ENCODE results near the gene MYO10. TPM values are rescaled to one million over a fixed set of nuclear protein-coding genes. Genes with fewer than 3 reads are reported as not detected.

Gene MYO10
- total RNA-seq, 2 experiments from 2014 or later: 0.23 to 0.28 TPM

- H3K4me3 Mint-ChIP-seq: no peak overlapping the region
- H3K4me1 Mint-ChIP-seq: no peaks in the 10 kb centered on the region
- DNase-seq (no peak), ATAC-seq (no peak)
- ChIA-PET POLR2A (no interaction called here), CTCF (interaction anchor here (0.8 kb wide), 1 partner anchor 265 kb away, joined by 3 read pairs; no protein-coding TSS in a partner anchor)
- H3K9me3 Mint-ChIP-seq (ENCODE audit: low read depth): peaks cover 4% of the 10 kb centered on the region
- no peaks in the 10 kb centered on the region for H3K27me3 Mint-ChIP-seq
- no peak overlapping the region for H3K27ac Mint-ChIP-seq
- no peaks in the 10 kb centered on the region for H3K36me3 Mint-ChIP-seq (ENCODE audit: low read depth)
- intact Hi-C loops (cut with DNase I, micrococcal nuclease): no loop called here
Measured at GRCh38 chr5:16866795-16867576, 69.1 kb downstream of the MYO10 start.

GRCh38 chr5:16866273-16866672, 69.8 kb downstream of the MYO10 start:
- Mint-ChIP-seq H3K4me3 (no peak overlapping the region), H3K9me3 (ENCODE audit: low read depth) (no peaks in the 10 kb centered on the region), H3K27me3 (no peaks in the 10 kb centered on the region), H3K4me1 (no peaks in the 10 kb centered on the region), H3K36me3 (ENCODE audit: low read depth) (no peaks in the 10 kb centered on the region), H3K27ac (no peak overlapping the region)
- DNase-seq: no peak
- ATAC-seq: no peak
- CTCF ChIA-PET: no interaction called here
- POLR2A ChIA-PET: no interaction called here
- intact Hi-C loops (cut with DNase I, micrococcal nuclease): no loop called here

- ChIA-PET POLR2A (no interaction called here), CTCF (no interaction called here)
- no peak for DNase-seq
- H3K36me3 Mint-ChIP-seq (ENCODE audit: low read depth): no peaks in the 10 kb centered on the region
- ATAC-seq: no peak
- H3K27me3 Mint-ChIP-seq: no peaks in the 10 kb centered on the region
- intact Hi-C loops (cut with DNase I, micrococcal nuclease): no loop called here
- no peaks in the 10 kb centered on the region for H3K9me3 Mint-ChIP-seq (ENCODE audit: low read depth)
- H3K27ac Mint-ChIP-seq: no peak overlapping the region
- no peaks in the 10 kb centered on the region for H3K4me1 Mint-ChIP-seq
- H3K4me3 Mint-ChIP-seq: no peak overlapping the region
Measured at GRCh38 chr5:16865151-16865550, 70.9 kb downstream of the MYO10 start.

GRCh38 chr5:16864631-16865131, 71.4 kb downstream of the MYO10 start:
- ChIA-PET POLR2A (no interaction called here), CTCF (no interaction called here)
- DNase-seq (no peak), ATAC-seq (no peak)
- H3K27me3 Mint-ChIP-seq: no peaks in the 10 kb centered on the region
- no peaks in the 10 kb centered on the region for H3K36me3 Mint-ChIP-seq (ENCODE audit: low read depth)
- H3K9me3 Mint-ChIP-seq (ENCODE audit: low read depth): no peaks in the 10 kb centered on the region
- no peak overlapping the region for H3K27ac Mint-ChIP-seq
- H3K4me3 Mint-ChIP-seq: no peak overlapping the region
- intact Hi-C loops (cut with DNase I, micrococcal nuclease): no loop called here
- no peaks in the 10 kb centered on the region for H3K4me1 Mint-ChIP-seq

- POLR2A ChIA-PET: interaction anchor here (0.6 kb wide), 1 partner anchor 164 kb away, joined by 3 read pairs; no protein-coding TSS in a partner anchor
- CTCF ChIA-PET: no interaction called here
- Mint-ChIP-seq H3K4me1 (no peaks in the 10 kb centered on the region), H3K36me3 (ENCODE audit: low read depth) (no peaks in the 10 kb centered on the region), H3K27ac (no peak overlapping the region), H3K9me3 (ENCODE audit: low read depth) (peaks cover 2% of the 10 kb centered on the region), H3K4me3 (no peak overlapping the region), H3K27me3 (no peaks in the 10 kb centered on the region)
- DNase-seq (no peak), ATAC-seq (no peak)
- intact Hi-C loops (cut with DNase I, micrococcal nuclease): no loop called here
Measured at GRCh38 chr5:16863469-16863946, 72.6 kb downstream of the MYO10 start.

GRCh38 chr5:16862777-16863176, 73.3 kb downstream of the MYO10 start:
- ChIA-PET CTCF (interaction anchor here (0.6 kb wide), 1 partner anchor 9 kb away, joined by 4 read pairs; no protein-coding TSS in a partner anchor), POLR2A (no interaction called here)
- H3K4me3 Mint-ChIP-seq: no peak overlapping the region
- intact Hi-C loops (cut with DNase I, micrococcal nuclease): no loop called here
- no peak for ATAC-seq
- DNase-seq: no peak
- no peaks in the 10 kb centered on the region for H3K36me3 Mint-ChIP-seq (ENCODE audit: low read depth)
- peaks cover 3% of the 10 kb centered on the region for H3K9me3 Mint-ChIP-seq (ENCODE audit: low read depth)
- H3K27me3 Mint-ChIP-seq: no peaks in the 10 kb centered on the region
- H3K4me1 Mint-ChIP-seq: no peaks in the 10 kb centered on the region
- no peak overlapping the region for H3K27ac Mint-ChIP-seq

GRCh38 chr5:16859346-16859745, 76.7 kb downstream of the MYO10 start:
- Mint-ChIP-seq H3K4me3 (no peak overlapping the region), H3K27ac (no peak overlapping the region), H3K9me3 (ENCODE audit: low read depth) (peaks cover 5% of the 10 kb centered on the region), H3K4me1 (no peaks in the 10 kb centered on the region), H3K27me3 (no peaks in the 10 kb centered on the region), H3K36me3 (ENCODE audit: low read depth) (no peaks in the 10 kb centered on the region)
- intact Hi-C loops (cut with DNase I, micrococcal nuclease): no loop called here
- ATAC-seq: no peak
- POLR2A ChIA-PET: no interaction called here
- CTCF ChIA-PET: interaction anchor here (0.8 kb wide), 1 partner anchor 415 kb away, joined by 3 read pairs; no protein-coding TSS in a partner anchor
- no peak for DNase-seq

GRCh38 chr5:16858151-16858550, 77.9 kb downstream of the MYO10 start:
- DNase-seq: no peak
- ATAC-seq: no peak
- no peak overlapping the region for H3K4me3 Mint-ChIP-seq
- no peaks in the 10 kb centered on the region for H3K27me3 Mint-ChIP-seq
- H3K4me1 Mint-ChIP-seq: no peaks in the 10 kb centered on the region
- CTCF ChIA-PET: no interaction called here
- intact Hi-C loops (cut with DNase I, micrococcal nuclease): no loop called here
- H3K27ac Mint-ChIP-seq: no peak overlapping the region
- POLR2A ChIA-PET: no interaction called here
- H3K36me3 Mint-ChIP-seq (ENCODE audit: low read depth): no peaks in the 10 kb centered on the region
- H3K9me3 Mint-ChIP-seq (ENCODE audit: low read depth): peaks cover 5% of the 10 kb centered on the region

GRCh38 chr5:16857635-16858034, 78.5 kb downstream of the MYO10 start:
- Mint-ChIP-seq H3K36me3 (ENCODE audit: low read depth) (no peaks in the 10 kb centered on the region), H3K27ac (no peak overlapping the region), H3K4me3 (no peak overlapping the region), H3K9me3 (ENCODE audit: low read depth) (peaks cover 5% of the 10 kb centered on the region), H3K27me3 (no peaks in the 10 kb centered on the region), H3K4me1 (no peaks in the 10 kb centered on the region)
- no peak for ATAC-seq
- ChIA-PET POLR2A (no interaction called here), CTCF (no interaction called here)
- intact Hi-C loops (cut with DNase I, micrococcal nuclease): no loop called here
- DNase-seq: no peak

GRCh38 chr5:16856531-16856930, 79.6 kb downstream of the MYO10 start:
- CTCF ChIA-PET: interaction anchor here (0.6 kb wide), 1 partner anchor 165 kb away, joined by 3 read pairs; no protein-coding TSS in a partner anchor
- H3K27me3 Mint-ChIP-seq: no peaks in the 10 kb centered on the region
- ATAC-seq (no peak), DNase-seq (no peak)
- POLR2A ChIA-PET: no interaction called here
- no peak overlapping the region for H3K4me3 Mint-ChIP-seq
- no peaks in the 10 kb centered on the region for H3K36me3 Mint-ChIP-seq (ENCODE audit: low read depth)
- no peak overlapping the region for H3K27ac Mint-ChIP-seq
- peaks cover 5% of the 10 kb centered on the region for H3K9me3 Mint-ChIP-seq (ENCODE audit: low read depth)
- intact Hi-C loops (cut with DNase I, micrococcal nuclease): no loop called here
- H3K4me1 Mint-ChIP-seq: no peaks in the 10 kb centered on the region

- Mint-ChIP-seq H3K9me3 (ENCODE audit: low read depth) (peaks cover 5% of the 10 kb centered on the region), H3K27me3 (no peaks in the 10 kb centered on the region), H3K4me3 (no peak overlapping the region), H3K27ac (no peak overlapping the region), H3K36me3 (ENCODE audit: low read depth) (no peaks in the 10 kb centered on the region), H3K4me1 (no peaks in the 10 kb centered on the region)
- intact Hi-C loops (cut with DNase I, micrococcal nuclease): no loop called here
- no peak for ATAC-seq
- DNase-seq: no peak
- POLR2A ChIA-PET: no interaction called here
- CTCF ChIA-PET: no interaction called here
Measured at GRCh38 chr5:16855898-16856297, 80.2 kb downstream of the MYO10 start.

GRCh38 chr5:16855485-16855884, 80.6 kb downstream of the MYO10 start:
- peaks cover 5% of the 10 kb centered on the region for H3K9me3 Mint-ChIP-seq (ENCODE audit: low read depth)
- no peak overlapping the region for H3K4me3 Mint-ChIP-seq
- CTCF ChIA-PET: no interaction called here
- intact Hi-C loops (cut with DNase I, micrococcal nuclease): no loop called here
- ATAC-seq: no peak
- H3K4me1 Mint-ChIP-seq: no peaks in the 10 kb centered on the region
- POLR2A ChIA-PET: no interaction called here
- DNase-seq: no peak
- H3K27ac Mint-ChIP-seq: no peak overlapping the region
- no peaks in the 10 kb centered on the region for H3K27me3 Mint-ChIP-seq
- no peaks in the 10 kb centered on the region for H3K36me3 Mint-ChIP-seq (ENCODE audit: low read depth)
